WTC11 (cell line): ENCODE data around the gene LRRK2.

Experiments
- CTCF ChIP-seq: fragments of 200-600 bp; IDR thresholded peaks from 2 replicates; pipeline ENCODE4 v1.8.0; 2022; ENCODE audit warnings: antibody characterized with exemption
- ZNF121 ChIP-seq: sonication (generic); formaldehyde crosslinking; IDR thresholded peaks from 2 replicates; pipeline ENCODE4 v1.8.0; 2023; ENCODE audit warnings: missing genetic modification reagents
- TF ChIP-seq, protein P1 (sequence below): sonication (generic); formaldehyde crosslinking; IDR thresholded peaks from 2 replicates; pipeline ENCODE4 v1.8.1; 2023; ENCODE audit warnings: mild to moderate bottlenecking, missing genetic modification reagents

DNA sequence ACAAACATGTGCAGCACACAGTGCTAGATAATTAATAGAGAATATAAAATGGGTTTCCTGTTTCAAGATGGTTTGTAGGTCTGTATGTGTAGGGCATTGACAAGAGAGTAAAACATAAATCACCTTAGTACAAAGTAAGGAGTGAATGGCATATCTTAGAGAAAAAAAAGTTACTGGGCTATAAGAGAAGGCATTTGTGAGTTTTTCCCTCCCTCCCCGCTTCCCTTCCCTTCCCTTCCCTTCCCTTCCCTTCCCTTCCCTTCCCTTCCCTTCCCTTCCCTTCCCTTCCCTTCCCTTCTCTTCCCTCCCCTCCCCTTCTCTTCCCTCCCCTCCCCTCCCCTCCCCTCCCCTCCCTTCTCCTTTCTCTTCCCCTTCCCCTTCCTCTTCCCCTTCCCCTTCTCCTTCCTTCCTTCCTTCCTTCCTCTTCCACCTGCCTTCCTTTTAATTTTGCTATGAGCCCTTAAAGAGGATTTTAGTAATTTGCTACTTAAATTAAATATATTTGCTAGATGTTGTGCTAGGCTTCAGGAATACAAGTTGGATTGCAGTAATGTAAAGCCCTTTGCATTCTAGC is 57.1 kb downstream of the LRRK2 start:
- TF ChIP-seq, protein P1, sequence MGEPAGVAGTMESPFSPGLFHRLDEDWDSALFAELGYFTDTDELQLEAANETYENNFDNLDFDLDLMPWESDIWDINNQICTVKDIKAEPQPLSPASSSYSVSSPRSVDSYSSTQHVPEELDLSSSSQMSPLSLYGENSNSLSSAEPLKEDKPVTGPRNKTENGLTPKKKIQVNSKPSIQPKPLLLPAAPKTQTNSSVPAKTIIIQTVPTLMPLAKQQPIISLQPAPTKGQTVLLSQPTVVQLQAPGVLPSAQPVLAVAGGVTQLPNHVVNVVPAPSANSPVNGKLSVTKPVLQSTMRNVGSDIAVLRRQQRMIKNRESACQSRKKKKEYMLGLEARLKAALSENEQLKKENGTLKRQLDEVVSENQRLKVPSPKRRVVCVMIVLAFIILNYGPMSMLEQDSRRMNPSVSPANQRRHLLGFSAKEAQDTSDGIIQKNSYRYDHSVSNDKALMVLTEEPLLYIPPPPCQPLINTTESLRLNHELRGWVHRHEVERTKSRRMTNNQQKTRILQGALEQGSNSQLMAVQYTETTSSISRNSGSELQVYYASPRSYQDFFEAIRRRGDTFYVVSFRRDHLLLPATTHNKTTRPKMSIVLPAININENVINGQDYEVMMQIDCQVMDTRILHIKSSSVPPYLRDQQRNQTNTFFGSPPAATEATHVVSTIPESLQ (CRISPR knock-in tag) = no peak
- TF ChIP-seq CTCF (no peak), ZNF121 (CRISPR knock-in tag) (no peak)
